Vagina (tissue), 2 donors: ENCODE measurements around the gene NMUR1.

ENCODE experiments used
- CTCF ChIP-seq, 3 experiments: fragments of 450-650 bp in 2 of 3; fragments of 200-600 bp in 1 of 3; sonication (generic) in 1 of 3; IDR thresholded peaks; one replicate each; pipeline ENCODE4 v1.5.1; 2017 to 2019; ENCODE audit warnings: antibody characterized with exemption in 3 of 3, mild to moderate bottlenecking in 2 of 3, moderate library complexity in 2 of 3
- POLR2A ChIP-seq, 2 donors: fragments of 450-650 bp; IDR thresholded peaks; one replicate each; pipeline ENCODE4 v1.6.1; 2017; ENCODE audit warnings: antibody characterized with exemption in 2 of 2, mild to moderate bottlenecking in 2 of 2, moderate library complexity in 2 of 2

- TF ChIP-seq CTCF (IDR thresholded peaks at IDR 0.05) (no peak), POLR2A (IDR thresholded peaks at IDR 0.05) (no peak)
These were observed 36.9 kb upstream of the NMUR1 start for GRCh38 chr2:231567159-231567558.
